Prostate gland (tissue), 2 donors: ENCODE results near the gene WRNIP1. TPM values are rescaled to one million over a fixed set of nuclear protein-coding genes. Genes with fewer than 3 reads are reported as not detected.

Source experiments
- DNase-seq: peaks from one replicate; pipeline ENCODE4 v3.0.0-alpha.2; 2019; ENCODE audit warnings: low spot score
- H3K27ac ChIP-seq, 2 donors: fragments of 200-600 bp; sonication (generic); 2 replicates each; pipeline ENCODE4 v1.5.1; 2017 to 2019
- H3K27me3 ChIP-seq: fragments of 200-600 bp; sonication (generic); replicated peaks from 2 replicates; pipeline ENCODE4 v1.5.1; 2019; ENCODE audit not compliant: insufficient read depth
- H3K36me3 ChIP-seq, 2 donors: fragments of 200-600 bp; sonication (generic); 1 replicate in 1 of 2; 2 replicates in 1 of 2; pipeline versions ENCODE4 v1.5.1 to v1.8.1; 2017 to 2019
- H3K4me1 ChIP-seq: fragments of 200-600 bp; sonication (generic); replicated peaks from 2 replicates; pipeline ENCODE4 v1.5.1; 2019
- H3K4me3 ChIP-seq, 2 donors: fragments of 200-600 bp; sonication (generic); 2 replicates each; pipeline ENCODE4 v1.5.1; 2017 to 2019
- H3K9me3 ChIP-seq: fragments of 200-600 bp; sonication (generic); 2 replicates; pipeline ENCODE4 v1.5.1; 2017
- POLR2A ChIP-seq: fragments of 450-650 bp; IDR thresholded peaks from one replicate; pipeline ENCODE4 v1.6.1; 2016; ENCODE audit warnings: antibody characterized with exemption, mild to moderate bottlenecking
- POLR2AphosphoS5 ChIP-seq: sonication (generic); formaldehyde crosslinking; IDR thresholded peaks from one replicate; pipeline ENCODE4 v1.6.1; 2017; ENCODE audit warnings: antibody characterized with exemption
- WGBS: methylation state at CpG from one replicate; pipeline ENCODE4 v1.1.5; 2018; 5-methylcytosine and 5-hydroxymethylcytosine counted together
- intact Hi-C: fragments of 100-400 bp; cut with DNase I; formaldehyde crosslinking; loops from one replicate; pipeline ENCODE4 v1.14.2; 2022
- total RNA-seq, 2 donors: library from RNA; depleted of rRNA; stranded (reverse); fragments of >200 nt; gene quantifications; one replicate each; pipeline ENCODE4 v1.1.0, GENCODE V29; 2016
- TF ChIP-seq, protein P1 (sequence below), 4 experiments: fragments of 200-600 bp in 2 of 4; fragments of 450-650 bp in 2 of 4; sonication (generic) in 2 of 4; IDR thresholded peaks; 1 replicate in 3 of 4; 2 replicates in 1 of 4; pipeline ENCODE4 v1.5.1; 2016 to 2019; ENCODE audit warnings: antibody characterized with exemption in 4 of 4, mild to moderate bottlenecking in 2 of 4, moderate library complexity in 2 of 4

The WRNIP1 gene
- 10 to 100 TPM; 89.6 to 90.0 TPM for total RNA-seq

DNA sequence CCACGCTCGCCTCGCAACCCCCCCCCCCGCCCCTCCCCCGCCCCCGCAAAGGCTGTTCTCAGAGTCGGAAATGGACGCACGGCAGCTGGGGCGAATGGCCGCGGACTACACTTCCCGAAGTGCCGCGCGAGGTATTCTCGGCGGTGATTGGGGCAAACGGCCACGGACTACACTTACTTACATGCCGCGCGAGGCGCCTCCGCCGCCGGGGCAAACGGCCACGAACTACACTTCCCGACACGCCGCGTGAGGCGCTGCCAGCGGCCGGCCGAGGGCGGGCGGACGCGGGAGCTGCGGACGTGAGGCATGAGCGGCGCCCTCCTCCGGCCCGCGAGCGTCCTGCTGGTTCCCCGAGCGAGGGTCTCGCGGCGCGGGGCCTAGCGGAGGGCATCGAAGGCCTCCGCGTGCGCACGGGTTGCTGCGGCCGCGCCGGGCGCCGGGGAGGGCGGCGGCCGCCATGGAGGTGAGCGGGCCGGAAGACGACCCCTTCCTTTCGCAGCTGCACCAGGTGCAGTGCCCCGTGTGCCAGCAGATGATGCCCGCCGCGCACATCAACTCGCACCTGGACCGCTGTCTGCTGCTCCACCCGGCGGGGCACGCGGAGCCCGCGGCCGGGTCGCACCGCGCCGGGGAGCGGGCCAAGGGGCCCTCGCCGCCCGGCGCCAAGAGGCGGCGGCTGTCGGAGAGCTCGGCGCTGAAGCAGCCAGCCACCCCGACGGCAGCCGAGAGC lies at the start of gene WRNIP1:
Gene WRNIP1, plus strand, starts transcription at position 228 of the 730 bp plus-strand sequence. Its CDS starts 230 bp downstream, at position 458.
- peak within 1 kb of the TSS; percentile 82 to 85 for H3K4me3 ChIP-seq
- DNase-seq: peak; percentile 99
- peaks cover 4% of the 10 kb centered on the region for H3K4me1 ChIP-seq
- no peaks in the 10 kb centered on the region for H3K27me3 ChIP-seq
- intact Hi-C loops: no loop called here
- 0% methylated on average over 65 of the region's 104 CpGs for WGBS
- H3K36me3 ChIP-seq: no peaks in the 10 kb centered on the region
- TF ChIP-seq, protein P1, sequence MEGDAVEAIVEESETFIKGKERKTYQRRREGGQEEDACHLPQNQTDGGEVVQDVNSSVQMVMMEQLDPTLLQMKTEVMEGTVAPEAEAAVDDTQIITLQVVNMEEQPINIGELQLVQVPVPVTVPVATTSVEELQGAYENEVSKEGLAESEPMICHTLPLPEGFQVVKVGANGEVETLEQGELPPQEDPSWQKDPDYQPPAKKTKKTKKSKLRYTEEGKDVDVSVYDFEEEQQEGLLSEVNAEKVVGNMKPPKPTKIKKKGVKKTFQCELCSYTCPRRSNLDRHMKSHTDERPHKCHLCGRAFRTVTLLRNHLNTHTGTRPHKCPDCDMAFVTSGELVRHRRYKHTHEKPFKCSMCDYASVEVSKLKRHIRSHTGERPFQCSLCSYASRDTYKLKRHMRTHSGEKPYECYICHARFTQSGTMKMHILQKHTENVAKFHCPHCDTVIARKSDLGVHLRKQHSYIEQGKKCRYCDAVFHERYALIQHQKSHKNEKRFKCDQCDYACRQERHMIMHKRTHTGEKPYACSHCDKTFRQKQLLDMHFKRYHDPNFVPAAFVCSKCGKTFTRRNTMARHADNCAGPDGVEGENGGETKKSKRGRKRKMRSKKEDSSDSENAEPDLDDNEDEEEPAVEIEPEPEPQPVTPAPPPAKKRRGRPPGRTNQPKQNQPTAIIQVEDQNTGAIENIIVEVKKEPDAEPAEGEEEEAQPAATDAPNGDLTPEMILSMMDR (IDR thresholded peaks at IDR 0.05): peak; percentile 46 to 88 (median 67)
- TF ChIP-seq POLR2AphosphoS5 (peak; percentile 88), POLR2A (peak; percentile 93)
- H3K27ac ChIP-seq: peak within 1 kb of the TSS; percentile 89 to 95
- H3K9me3 ChIP-seq: no peaks in the 10 kb centered on the region

DNA sequence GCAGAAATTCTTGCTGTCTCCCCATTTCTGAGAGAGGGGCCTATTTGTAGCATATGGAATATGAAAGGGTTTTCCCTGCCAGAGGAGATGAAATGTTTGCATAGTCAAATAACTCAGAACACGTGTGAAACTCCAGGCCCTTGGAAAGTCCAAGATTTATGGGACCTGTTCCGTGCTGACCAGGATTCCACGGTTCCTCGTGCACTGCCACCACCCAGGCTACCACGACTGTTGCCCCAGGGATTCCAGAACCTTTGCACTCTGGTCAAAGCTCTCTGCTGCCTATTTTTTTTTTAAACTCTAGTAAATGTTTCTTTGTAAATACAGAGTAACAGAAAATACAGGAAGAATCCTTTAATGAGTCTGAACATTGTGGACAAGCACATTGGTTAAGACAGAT lies 49.5 kb upstream of the WRNIP1 start:
- no peaks in the 10 kb centered on the region for H3K4me1 ChIP-seq
- DNase-seq: no peak
- TF ChIP-seq POLR2A (no peak), POLR2AphosphoS5 (no peak)
- TF ChIP-seq, protein P1 (IDR thresholded peaks at IDR 0.05): no peak
- intact Hi-C loops: no loop called here
- H3K27me3 ChIP-seq: no peaks in the 10 kb centered on the region
- H3K4me3 ChIP-seq: no peak overlapping the region
- WGBS: 29% methylated on average over 5 of the region's 5 CpGs
- H3K27ac ChIP-seq: no peak overlapping the region
- no peaks in the 10 kb centered on the region for H3K36me3 ChIP-seq
- H3K9me3 ChIP-seq: no peaks in the 10 kb centered on the region

DNA sequence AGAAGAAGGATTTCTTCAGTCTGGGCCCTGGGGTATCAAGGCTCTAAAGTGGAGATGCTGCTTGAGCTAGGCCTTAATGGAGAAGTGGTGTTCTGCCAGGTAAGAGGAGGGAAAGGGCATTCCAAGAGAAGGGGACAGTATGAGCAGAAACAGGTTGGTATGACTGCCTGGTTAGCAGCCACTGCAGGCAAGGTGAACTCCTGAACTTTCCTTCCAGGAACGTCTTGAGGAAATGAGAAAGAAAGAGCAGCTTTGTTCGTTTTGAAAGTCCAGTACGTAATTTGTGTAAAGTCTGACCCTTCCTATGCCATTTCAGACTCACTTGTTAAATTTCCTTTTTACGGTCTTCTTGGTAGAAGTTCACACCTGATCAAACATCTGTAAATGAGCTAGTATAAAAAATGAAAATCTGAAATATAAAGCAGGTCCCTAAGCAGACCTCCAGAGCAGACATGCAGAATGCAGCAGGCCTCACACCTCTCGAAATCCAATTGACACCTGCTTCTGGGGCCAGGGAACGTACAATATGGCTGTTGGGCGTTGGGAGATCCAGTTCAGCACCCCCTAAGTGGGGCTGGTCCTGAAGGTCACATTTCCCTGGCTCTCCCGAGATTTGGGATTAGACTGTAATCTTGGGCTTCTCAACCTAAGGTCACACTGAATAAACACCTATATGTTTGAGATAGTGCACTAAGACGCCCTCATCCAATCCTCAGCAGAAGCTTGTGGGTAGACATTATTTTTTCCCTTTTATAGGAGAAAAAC lies 48.1 kb upstream of the WRNIP1 start:
- no peak for TF ChIP-seq POLR2A
- TF ChIP-seq, protein P1 (IDR thresholded peaks at IDR 0.05): no peak
- no peak for TF ChIP-seq POLR2AphosphoS5
- intact Hi-C loops: no loop called here
- no peaks in the 10 kb centered on the region for H3K4me1 ChIP-seq
- DNase-seq: no peak
- H3K27me3 ChIP-seq: no peaks in the 10 kb centered on the region
- no peak overlapping the region for H3K27ac ChIP-seq
- H3K9me3 ChIP-seq: no peaks in the 10 kb centered on the region
- H3K36me3 ChIP-seq: no peaks in the 10 kb centered on the region
- no peak overlapping the region for H3K4me3 ChIP-seq
- WGBS: 82% methylated on average over 9 of the region's 9 CpGs

DNA sequence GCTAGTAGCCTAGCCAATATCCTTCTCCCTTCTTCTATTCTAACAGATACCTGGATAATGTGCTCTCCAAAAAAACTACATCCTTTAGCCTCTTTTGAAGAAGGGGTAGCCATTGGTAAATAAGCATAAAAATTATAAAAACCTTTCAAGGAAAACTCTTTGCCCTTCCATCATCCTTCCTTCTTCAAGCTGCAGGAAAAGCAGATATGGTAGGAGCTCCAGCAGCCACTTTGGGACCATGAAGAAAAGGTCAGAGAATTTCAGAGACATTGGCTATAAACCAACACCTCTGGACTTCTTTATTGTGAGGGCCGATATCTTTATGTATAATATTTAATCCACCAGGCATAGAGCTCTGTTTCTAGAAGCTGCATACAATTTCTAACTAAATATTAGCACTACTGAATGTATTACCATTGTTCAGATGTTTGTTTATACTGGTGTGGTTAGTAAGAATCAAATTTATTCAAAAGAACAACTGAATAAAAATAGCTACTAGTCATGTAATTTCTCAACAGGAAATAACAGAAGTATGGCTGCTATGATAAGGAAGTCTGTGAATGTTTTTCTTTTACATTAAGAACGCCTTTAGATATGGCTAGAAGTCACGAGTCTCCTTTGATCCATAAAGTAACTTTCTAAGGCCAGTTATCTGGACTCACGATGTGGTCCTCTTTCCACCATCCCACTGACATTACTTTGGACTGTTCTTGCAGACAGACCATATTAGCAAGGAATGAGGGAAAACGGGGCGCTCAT lies 46.7 kb upstream of the WRNIP1 start:
- no peak for DNase-seq
- TF ChIP-seq, protein P1 (IDR thresholded peaks at IDR 0.05): no peak
- TF ChIP-seq POLR2A: no peak
- TF ChIP-seq POLR2AphosphoS5: no peak
- H3K4me3 ChIP-seq: no peak overlapping the region
- no peaks in the 10 kb centered on the region for H3K36me3 ChIP-seq
- no peaks in the 10 kb centered on the region for H3K4me1 ChIP-seq
- 77% methylated on average over 6 of the region's 6 CpGs for WGBS
- H3K9me3 ChIP-seq: no peaks in the 10 kb centered on the region
- H3K27ac ChIP-seq: no peak overlapping the region
- H3K27me3 ChIP-seq: no peaks in the 10 kb centered on the region
- intact Hi-C loops: no loop called here
